CD14-positive monocyte (primary cell): ENCODE results near the gene P4HA2. TPM values are rescaled to one million over a fixed set of nuclear protein-coding genes. Genes with fewer than 3 reads are reported as not detected.

Experiments
- DNase-seq, 3 donors: peaks; one replicate each; pipeline ENCODE4 v3.0.0-alpha.2; 2011 to 2022
- H2AFZ ChIP-seq: 2 replicates; pipeline ENCODE4 v1.6.0; 2012; ENCODE audit warnings: mild to moderate bottlenecking, low read depth, low read length, inconsistent platforms; ENCODE audit not compliant: insufficient read depth, poor library complexity, severe bottlenecking
- H3K27ac ChIP-seq, 2 donors: 1 replicate in 1 of 2; 2 replicates in 1 of 2; pipeline ENCODE4 v1.5.1; 2012 to 2013; ENCODE audit warnings: low read length in 2 of 2, control low read depth in 1 of 2, inconsistent platforms in 1 of 2, low read depth in 1 of 2, mild to moderate bottlenecking in 1 of 2
- H3K27me3 ChIP-seq, 2 donors: one replicate each; pipeline versions ENCODE4 v1.6.0 to v1.6.1; 2011 to 2013; ENCODE audit warnings: low read length in 2 of 2; ENCODE audit not compliant: control insufficient read depth in 2 of 2, insufficient read depth in 2 of 2
- H3K36me3 ChIP-seq, 2 donors: replicated peaks in 1 of 2; 1 replicate in 1 of 2; 2 replicates in 1 of 2; pipeline versions ENCODE4 v1.5.1 to v1.6.1; 2012 to 2013; ENCODE audit warnings: low read length in 2 of 2, control low read depth in 1 of 2, inconsistent platforms in 1 of 2, mild to moderate bottlenecking in 1 of 2; ENCODE audit not compliant: insufficient read depth in 2 of 2, control insufficient read depth in 1 of 2
- H3K4me1 ChIP-seq, 2 donors: 1 replicate in 1 of 2; 2 replicates in 1 of 2; pipeline versions ENCODE4 v1.5.1 to v1.6.1; 2012 to 2013; ENCODE audit warnings: low read length in 2 of 2, control low read depth in 1 of 2, inconsistent platforms in 1 of 2, mild to moderate bottlenecking in 1 of 2, moderate library complexity in 1 of 2; ENCODE audit not compliant: insufficient read depth in 2 of 2, control insufficient read depth in 1 of 2
- H3K4me2 ChIP-seq: replicated peaks from 2 replicates; pipeline ENCODE3; 2012; ENCODE audit warnings: low read length, moderate library complexity, mild to moderate bottlenecking; ENCODE audit not compliant: poor library complexity, severe bottlenecking; ENCODE audit errors: extremely low read depth
- H3K4me3 ChIP-seq, 3 experiments: fragments of 200-600 bp in 1 of 3; sonication (generic) in 1 of 3; replicated peaks in 1 of 3; 1 replicate in 2 of 3; 2 replicates in 1 of 3; pipeline ENCODE4 v1.5.1; 2011 to 2013; ENCODE audit warnings: low read length in 3 of 3, mild to moderate bottlenecking in 3 of 3, control low read depth in 2 of 3, low read depth in 2 of 3, inconsistent platforms in 1 of 3, moderate library complexity in 1 of 3
- H3K79me2 ChIP-seq: 2 replicates; pipeline ENCODE4 v1.6.0; 2012; ENCODE audit warnings: mild to moderate bottlenecking, control low read depth, inconsistent platforms, low read length, moderate library complexity; ENCODE audit not compliant: insufficient read depth
- H3K9ac ChIP-seq: 2 replicates; pipeline ENCODE4 v1.6.0; 2017; ENCODE audit warnings: low read length, mild to moderate bottlenecking; ENCODE audit not compliant: insufficient read depth, poor library complexity, severe bottlenecking
- H3K9me3 ChIP-seq, 2 donors: replicated peaks in 1 of 2; 1 replicate in 1 of 2; 2 replicates in 1 of 2; pipeline versions ENCODE4 v1.5.1 to v1.6.1; 2012 to 2013; ENCODE audit warnings: low read length in 2 of 2, control low read depth in 1 of 2; ENCODE audit not compliant: control insufficient read depth in 1 of 2, insufficient read depth in 1 of 2
- H4K20me1 ChIP-seq: 2 replicates; pipeline ENCODE4 v1.6.0; 2012; ENCODE audit warnings: mild to moderate bottlenecking, low read length, control low read depth, moderate library complexity; ENCODE audit not compliant: insufficient read depth
- H3K27ac Mint-ChIP-seq, 7 donors: one replicate each; pipeline ENCODE4 v1.8.0; 2020; ENCODE audit warnings: mild to moderate bottlenecking in 7 of 7, mixed read lengths in 7 of 7, moderate library complexity in 6 of 7, inconsistent platforms in 2 of 7
- H3K27me3 Mint-ChIP-seq, 3 donors: one replicate each; pipeline ENCODE4 v1.8.0; 2021 to 2022; ENCODE audit warnings: low read depth in 3 of 3, mild to moderate bottlenecking in 3 of 3, mixed read lengths in 3 of 3, moderate library complexity in 3 of 3, inconsistent platforms in 1 of 3
- H3K36me3 Mint-ChIP-seq, 2 donors: one replicate each; pipeline ENCODE4 v1.8.0; 2020; ENCODE audit warnings: mixed read lengths in 2 of 2, inconsistent platforms in 1 of 2, mild to moderate bottlenecking in 1 of 2
- H3K4me1 Mint-ChIP-seq: one replicate; pipeline ENCODE4 v1.8.0; 2020; ENCODE audit warnings: mild to moderate bottlenecking, mixed read lengths
- H3K4me3 Mint-ChIP-seq, 2 donors: one replicate each; pipeline ENCODE4 v1.8.0; 2020; ENCODE audit warnings: mild to moderate bottlenecking in 2 of 2, mixed read lengths in 2 of 2, moderate library complexity in 1 of 2
- H3K9me3 Mint-ChIP-seq, 7 donors: one replicate each; pipeline ENCODE4 v1.8.0; 2020 to 2022; ENCODE audit warnings: mixed read lengths in 7 of 7, mild to moderate bottlenecking in 6 of 7, moderate library complexity in 6 of 7, inconsistent platforms in 2 of 7
- WGBS: methylation state at CpG from one replicate; pipeline ENCODE4 v1.1.5; 2013; ENCODE audit warnings: missing lambda C conversion rate; ENCODE audit not compliant: insufficient coverage; 5-methylcytosine and 5-hydroxymethylcytosine counted together
- intact Hi-C, 2 donors: fragments of 100-400 bp; cut with micrococcal nuclease; formaldehyde crosslinking; loops; one replicate each; pipeline versions ENCODE4 v1.15.0 to v1.15.1; 2023
- polyA plus RNA-seq, 3 donors: library from polyadenylated mRNA; depleted of rRNA in 1 of 3; unstranded in 2 of 3; stranded (reverse) in 1 of 3; fragments of 300-500 nt in 2 of 3; fragments of >200 nt in 1 of 3; fragmentation: Illumina TruSeq in 2 of 3; gene quantifications; 1 replicate in 2 of 3; 2 replicates in 1 of 3; pipeline ENCODE4 v1.2.3, GENCODE V29; 2012 to 2021
- TF ChIP-seq, protein P1 (sequence below): fragments of 200-600 bp; IDR thresholded peaks from one replicate; pipeline ENCODE4 v1.8.0; 2022; ENCODE audit warnings: antibody characterized with exemption, mild to moderate bottlenecking

The P4HA2 gene
- polyA plus RNA-seq, 3 donors, result 0.12 to 0.99 (median 0.45) TPM

GRCh38 chr5:132246806-132247205 is 19.2 kb upstream of the P4HA2 start:
- no peak overlapping the region for H3K4me2 ChIP-seq
- Mint-ChIP-seq H3K9me3 (peaks cover 16 to 46% (median 27%) of the 10 kb centered on the region in 7 donors), H3K4me1 (no peaks in the 10 kb centered on the region), H3K4me3 (no peak overlapping the region), H3K36me3 (peaks cover 0 to 3% of the 10 kb centered on the region in 2 donors), H3K27ac (no peak overlapping the region), H3K27me3 (peaks cover 0 to 9% (median 4%) of the 10 kb centered on the region in 3 donors)
- H3K27ac ChIP-seq, result no peak overlapping the region
- H3K27me3 ChIP-seq, result no peaks in the 10 kb centered on the region
- H2AFZ ChIP-seq, result no peak overlapping the region
- intact Hi-C loops, result no loop called here
- no peak for DNase-seq
- no peak overlapping the region for H3K9ac ChIP-seq
- TF ChIP-seq, protein P1, sequence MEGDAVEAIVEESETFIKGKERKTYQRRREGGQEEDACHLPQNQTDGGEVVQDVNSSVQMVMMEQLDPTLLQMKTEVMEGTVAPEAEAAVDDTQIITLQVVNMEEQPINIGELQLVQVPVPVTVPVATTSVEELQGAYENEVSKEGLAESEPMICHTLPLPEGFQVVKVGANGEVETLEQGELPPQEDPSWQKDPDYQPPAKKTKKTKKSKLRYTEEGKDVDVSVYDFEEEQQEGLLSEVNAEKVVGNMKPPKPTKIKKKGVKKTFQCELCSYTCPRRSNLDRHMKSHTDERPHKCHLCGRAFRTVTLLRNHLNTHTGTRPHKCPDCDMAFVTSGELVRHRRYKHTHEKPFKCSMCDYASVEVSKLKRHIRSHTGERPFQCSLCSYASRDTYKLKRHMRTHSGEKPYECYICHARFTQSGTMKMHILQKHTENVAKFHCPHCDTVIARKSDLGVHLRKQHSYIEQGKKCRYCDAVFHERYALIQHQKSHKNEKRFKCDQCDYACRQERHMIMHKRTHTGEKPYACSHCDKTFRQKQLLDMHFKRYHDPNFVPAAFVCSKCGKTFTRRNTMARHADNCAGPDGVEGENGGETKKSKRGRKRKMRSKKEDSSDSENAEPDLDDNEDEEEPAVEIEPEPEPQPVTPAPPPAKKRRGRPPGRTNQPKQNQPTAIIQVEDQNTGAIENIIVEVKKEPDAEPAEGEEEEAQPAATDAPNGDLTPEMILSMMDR, result no peak
- no peak overlapping the region for H3K4me3 ChIP-seq
- H3K9me3 ChIP-seq, result peaks cover 0 to 16% of the 10 kb centered on the region in 2 donors
- H3K79me2 ChIP-seq, result no peaks in the 10 kb centered on the region
- H3K4me1 ChIP-seq, result no peaks in the 10 kb centered on the region
- no peaks in the 10 kb centered on the region for H4K20me1 ChIP-seq
- H3K36me3 ChIP-seq, result no peaks in the 10 kb centered on the region

- Histone ChIP-seq H3K9me3 (peaks cover 0 to 16% of the 10 kb centered on the region in 2 donors), H3K27ac (no peak overlapping the region), H4K20me1 (no peaks in the 10 kb centered on the region), H3K4me2 (no peak overlapping the region), H2AFZ (no peak overlapping the region), H3K36me3 (no peaks in the 10 kb centered on the region), H3K79me2 (no peaks in the 10 kb centered on the region), H3K9ac (no peak overlapping the region), H3K4me1 (no peaks in the 10 kb centered on the region), H3K4me3 (no peak overlapping the region), H3K27me3 (no peaks in the 10 kb centered on the region)
- TF ChIP-seq, protein P1, result no peak
- no peaks in the 10 kb centered on the region for H3K4me1 Mint-ChIP-seq
- no peak overlapping the region for H3K4me3 Mint-ChIP-seq
- intact Hi-C loops, result no loop called here
- H3K36me3 Mint-ChIP-seq, result peaks cover 0 to 3% of the 10 kb centered on the region in 2 donors
- H3K9me3 Mint-ChIP-seq, result peaks cover 16 to 46% (median 27%) of the 10 kb centered on the region in 7 donors
- no peak for DNase-seq
- peaks cover 0 to 6% (median 4%) of the 10 kb centered on the region in 3 donors for H3K27me3 Mint-ChIP-seq
- no CpG with 5 or more reads among the region's 1 CpG for WGBS
- no peak overlapping the region for H3K27ac Mint-ChIP-seq
Measured at GRCh38 chr5:132245593-132245992, 17.9 kb upstream of the P4HA2 start.
